Fibroblast of skin of left biceps (primary cell): ENCODE data around the gene EGFLAM.

Source experiments
- DNase-seq, 2 experiments: peaks; one replicate each; pipeline ENCODE4 v3.0.0-alpha.2; 2013; ENCODE audit warnings: low read depth in 2 of 2

The EGFLAM gene

DNA sequence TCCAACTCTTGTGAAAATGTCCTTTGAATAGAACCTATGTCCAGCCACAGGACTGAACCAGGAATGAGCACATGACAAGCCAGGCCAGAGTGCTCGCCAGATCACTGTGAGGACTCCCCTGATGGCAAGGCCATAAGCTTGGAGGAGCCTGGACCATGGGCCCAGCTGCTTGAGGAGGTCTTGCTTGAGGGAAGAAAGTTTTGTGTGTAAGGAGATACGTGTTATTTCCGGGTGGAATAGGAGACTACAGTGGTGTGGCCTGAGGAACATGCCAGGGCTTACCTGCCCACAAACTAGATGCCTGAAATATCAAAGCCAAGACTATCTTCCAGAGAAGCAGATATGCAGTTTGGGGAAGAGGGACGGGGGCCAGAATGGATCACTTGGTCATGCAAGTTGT lies 213.3 kb downstream of the EGFLAM start:
- DNase-seq, result no peak

DNA sequence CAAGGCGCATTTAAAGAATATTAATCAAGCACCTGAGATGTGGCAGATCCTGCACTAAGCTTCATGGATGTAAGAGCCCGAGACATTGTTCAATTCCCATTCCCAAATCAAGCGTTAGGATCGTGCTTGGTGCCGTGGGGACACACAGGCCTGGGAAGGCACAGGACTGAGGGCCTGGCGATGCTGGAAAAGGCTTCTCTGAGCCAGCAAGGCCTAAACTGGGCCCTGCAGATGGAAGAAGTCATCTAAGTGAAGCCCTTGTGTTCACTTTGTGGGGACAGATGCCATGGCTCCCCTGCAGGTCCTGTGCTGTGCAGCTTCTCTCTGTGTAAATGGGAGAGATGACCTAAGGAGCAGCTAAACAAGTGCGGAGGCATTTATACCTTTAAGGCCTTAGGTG lies 214.2 kb downstream of the EGFLAM start:
- no peak for DNase-seq

DNA sequence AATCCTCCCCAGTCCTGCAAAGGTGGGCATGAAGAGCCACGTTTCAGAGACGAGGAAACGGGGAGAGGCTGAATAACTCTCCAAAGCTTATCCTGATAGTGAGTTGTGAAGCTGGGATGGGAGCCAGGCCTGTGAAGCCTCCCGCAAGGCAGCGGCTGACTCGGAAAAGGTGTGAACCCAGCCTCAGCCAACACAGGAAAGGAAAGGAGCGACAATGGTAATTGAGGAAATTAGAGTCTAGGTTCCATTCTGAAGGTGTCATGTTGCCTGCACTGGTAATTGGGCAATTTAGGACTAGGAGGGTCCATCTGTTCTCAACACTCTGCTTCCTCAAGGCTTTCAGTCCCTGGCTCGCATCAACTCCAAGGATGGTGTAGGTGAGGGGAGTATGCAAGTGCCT lies 214.6 kb downstream of the EGFLAM start:
- DNase-seq, result no peak

DNA sequence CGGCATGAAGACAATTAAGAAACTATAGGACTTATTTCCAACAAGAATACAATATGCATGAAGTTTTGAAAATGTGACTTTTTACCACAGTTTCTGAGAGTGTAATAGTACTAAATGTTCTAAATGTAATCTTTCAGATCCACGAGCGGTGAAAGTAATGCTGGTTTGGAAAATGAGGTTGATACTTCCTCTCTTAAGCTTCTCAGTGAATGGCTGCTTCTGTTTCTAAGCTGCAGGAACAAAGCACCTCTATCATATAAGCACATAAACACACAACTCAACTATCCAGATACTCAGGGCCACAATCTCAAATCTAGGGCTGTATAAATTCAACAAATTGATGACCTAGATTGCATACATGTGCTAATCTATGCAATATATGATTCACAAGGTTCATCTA lies 219.8 kb downstream of the EGFLAM start:
- DNase-seq, result no peak

DNA sequence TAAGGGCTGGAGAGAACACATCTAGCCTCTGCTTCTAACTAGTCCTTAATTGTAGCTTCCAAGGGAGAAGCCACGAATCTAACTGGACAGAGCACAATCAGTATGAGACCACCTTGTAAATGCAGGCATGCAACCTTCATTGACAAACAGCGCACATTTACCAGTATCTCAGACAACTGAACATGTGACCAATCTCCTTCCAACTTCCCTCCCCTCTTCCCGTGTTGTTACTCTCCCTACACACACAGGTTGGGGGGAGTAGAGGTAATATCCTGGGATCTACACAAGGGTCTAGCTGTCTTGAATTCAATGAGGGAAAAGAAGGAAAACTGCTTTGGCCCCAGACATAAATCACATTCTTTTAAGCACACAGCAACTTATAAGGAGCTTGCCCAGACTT lies 220.5 kb downstream of the EGFLAM start:
- no peak for DNase-seq

DNA sequence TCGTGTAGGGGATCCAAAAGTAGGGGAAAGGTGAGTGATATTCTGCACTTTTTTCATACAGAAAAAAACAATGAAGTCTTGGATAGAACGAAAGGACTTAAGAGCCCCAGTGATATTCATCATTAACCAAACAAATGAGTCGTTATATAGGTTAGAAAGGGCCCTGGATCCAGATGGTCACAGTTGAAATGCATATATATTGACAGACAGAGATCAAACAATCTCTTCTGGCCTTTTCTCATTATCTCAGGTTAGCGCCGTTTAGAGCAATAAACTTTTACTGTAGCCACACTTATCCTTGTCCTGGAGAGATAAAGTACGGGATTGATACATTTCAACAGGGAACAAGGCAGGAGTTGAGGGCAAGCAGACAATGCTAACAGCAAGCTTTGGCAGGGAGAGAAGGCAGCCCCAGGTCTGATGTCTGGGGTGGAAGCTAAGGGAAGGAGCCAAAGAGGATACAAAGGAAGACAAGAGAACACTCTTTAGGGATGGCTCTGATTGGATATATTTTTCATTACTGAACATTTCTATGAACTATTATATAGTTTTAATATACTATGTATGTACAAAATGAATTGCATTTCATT lies 221.1 kb downstream of the EGFLAM start:
- DNase-seq, result no peak

DNA sequence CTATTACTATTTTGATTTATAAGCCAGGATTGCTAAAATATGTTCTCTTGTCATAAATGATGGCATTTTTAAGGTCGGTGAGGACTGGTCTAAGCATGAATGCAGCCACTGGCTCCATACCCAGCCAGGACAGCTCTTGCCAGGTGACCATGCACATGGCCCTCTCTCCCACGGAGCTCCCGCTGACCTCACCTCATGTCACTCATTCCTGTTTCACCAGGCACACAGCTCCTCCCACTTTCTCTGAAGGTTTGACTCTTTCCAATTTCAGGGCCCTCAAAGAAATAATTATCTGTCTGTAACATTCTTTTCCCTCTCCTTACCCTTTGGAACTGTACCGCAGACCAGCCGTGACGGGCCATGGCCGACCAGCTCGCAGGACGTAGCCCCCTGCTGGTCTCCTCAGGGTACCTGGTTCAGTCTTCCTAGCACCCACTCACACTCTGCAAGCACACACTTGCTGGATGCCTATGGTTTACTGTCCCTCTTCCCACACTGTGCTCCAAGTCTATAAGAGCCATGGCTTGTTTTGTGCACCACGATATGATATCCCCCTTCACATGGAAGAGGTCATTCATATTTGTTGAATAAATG lies 225.5 kb downstream of the EGFLAM start:
- no peak for DNase-seq

DNA sequence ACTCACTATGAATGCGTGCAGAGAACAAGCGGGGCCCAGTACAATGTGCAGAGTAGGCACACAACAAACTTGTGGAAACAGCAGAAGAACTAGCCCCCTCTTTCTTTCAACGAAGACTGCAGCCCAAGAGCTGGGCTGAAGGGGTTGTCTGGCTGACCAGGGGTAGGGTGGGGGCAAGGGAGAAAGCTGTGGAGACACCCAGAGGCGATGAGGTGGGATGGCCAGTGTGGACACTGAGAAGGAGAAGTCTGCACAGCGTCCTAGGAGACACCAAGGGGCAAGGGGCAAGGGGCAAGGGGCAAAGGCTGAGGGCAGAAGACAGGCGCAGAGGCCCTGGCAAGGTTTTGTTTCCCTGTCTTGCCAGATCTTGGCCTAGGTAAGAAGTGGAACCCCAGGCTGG lies 235.8 kb downstream of the EGFLAM start:
- no peak for DNase-seq

DNA sequence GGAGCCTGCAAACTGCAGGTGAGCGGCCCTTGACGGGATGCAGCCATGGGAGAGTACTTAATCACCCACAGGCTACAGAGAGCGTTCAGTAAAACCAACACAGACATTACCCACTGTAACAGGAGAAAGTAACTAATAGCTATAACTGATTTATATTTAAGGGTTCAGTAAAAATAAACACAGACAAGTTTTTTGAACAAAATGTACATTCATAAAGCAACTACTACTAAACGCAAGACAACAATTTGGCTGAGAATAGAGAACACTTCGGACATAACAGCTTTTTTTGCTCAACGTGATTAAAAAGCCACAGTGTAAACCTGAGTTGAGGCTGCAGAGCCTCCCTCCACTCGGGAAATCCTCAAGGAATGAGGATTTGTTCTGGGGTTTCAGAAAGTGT lies 236.4 kb downstream of the EGFLAM start:
- DNase-seq, result no peak

DNA sequence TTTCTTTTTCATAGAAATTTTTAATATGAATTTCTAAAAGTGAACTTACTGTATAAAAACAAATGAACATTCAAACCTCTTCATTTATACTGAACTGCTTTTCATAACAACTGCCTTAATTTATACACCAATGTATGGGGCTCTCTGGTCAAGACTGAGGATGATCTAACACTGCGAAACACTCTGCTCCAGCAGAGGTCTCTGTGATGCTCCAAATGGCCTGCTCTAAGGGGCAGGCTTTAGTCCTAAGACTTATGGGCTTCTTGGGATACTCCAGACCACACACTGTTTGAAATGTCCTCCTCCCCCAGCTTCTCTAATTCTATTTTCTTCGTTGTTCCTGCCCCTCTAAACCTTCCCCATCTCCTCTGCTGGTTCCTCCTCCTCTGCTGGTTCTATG lies 239.6 kb downstream of the EGFLAM start:
- DNase-seq, result no peak

DNA sequence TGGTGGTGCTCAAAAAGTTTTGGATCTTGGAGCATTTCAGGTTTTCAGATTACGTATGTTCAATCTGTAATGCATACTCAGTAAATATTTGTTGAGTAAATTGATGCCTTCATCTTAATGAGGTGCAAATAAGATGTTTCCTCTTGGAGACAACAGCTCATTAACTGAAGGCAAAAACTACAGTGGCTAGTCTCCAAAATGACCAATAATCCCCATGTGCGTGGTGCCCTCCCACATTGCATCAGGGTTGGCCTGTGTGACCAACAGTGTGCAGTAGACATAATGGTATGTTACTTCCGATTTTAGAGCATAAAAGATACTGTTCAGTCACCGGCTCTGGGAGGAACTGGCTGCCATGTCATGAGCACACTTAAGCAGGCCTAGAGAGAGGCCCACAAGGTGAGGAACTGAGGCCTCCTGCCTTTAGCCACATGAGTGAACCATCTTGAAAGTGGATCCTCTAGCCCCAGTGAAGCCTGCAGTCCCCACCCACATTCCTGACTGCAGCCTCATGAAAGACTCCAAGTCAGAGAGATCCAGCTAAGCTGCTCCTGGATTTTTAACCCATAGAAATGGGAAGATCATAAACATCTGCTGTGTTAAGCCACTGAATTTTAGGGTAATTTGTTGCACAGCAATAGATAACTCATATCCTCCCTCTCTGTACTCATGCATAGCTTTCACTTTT lies 242.4 kb downstream of the EGFLAM start:
- DNase-seq, result peak; percentile 49 to 58

DNA sequence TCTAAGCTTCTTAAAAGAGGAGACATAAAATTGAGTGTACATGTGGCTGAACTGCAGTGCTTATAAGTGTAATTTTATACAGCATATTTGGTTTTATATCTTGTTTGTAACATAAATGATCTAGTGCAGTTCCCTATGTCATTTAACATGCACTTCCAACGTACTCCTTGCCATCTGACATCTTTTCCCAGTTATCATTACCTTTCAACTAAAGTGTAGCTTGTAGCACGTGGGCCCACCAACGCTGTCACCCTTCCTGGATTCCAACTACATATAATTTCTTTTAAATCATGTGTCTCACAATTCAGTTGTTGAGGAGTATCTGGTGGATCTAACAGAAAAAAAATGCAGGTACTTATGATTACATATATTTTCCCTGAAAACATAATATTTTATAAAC lies 247.9 kb downstream of the EGFLAM start:
- no peak for DNase-seq

DNA sequence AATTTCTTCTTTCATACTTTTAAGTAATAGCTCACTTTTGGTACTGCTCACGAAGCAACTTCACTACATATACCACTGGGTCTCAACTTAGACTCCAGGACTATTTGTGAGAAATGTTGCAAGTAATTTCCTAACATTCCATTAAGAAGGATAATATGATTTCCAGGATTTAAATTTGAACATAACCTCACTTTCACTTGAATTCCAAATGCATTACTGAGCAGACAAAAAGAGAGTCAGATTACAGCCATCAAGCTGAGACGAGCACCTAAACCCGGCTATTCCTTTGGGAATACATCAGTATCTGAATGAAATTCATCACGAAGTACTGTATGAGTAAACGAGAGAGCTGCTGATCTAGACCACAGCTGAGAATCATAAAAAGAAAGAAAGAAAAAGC lies 250.8 kb downstream of the EGFLAM start:
- peak; percentile 81 to 85 for DNase-seq
